IMR-90 (cell line): ENCODE results near the gene RNF128. TPM values are rescaled to one million over a fixed set of nuclear protein-coding genes. Genes with fewer than 3 reads are reported as not detected.

Source experiments
- ATAC-seq: fragments of 200-7000 bp; cut with Tn5 transposase; 2 replicates; pipeline ENCODE4 v1.9.1; 2020; ENCODE audit warnings: low read depth, mild to moderate bottlenecking, moderate library complexity
- BruUV-seq: library from RNA; stranded (reverse); fragments of 400-500 nt; replicated peaks from 2 replicates; lab custom pipeline; 2021; lab: Mats Ljungman, UMichigan
- CTCF ChIA-PET: fragments of 300-600 bp; formaldehyde crosslinking; extraction: SDS; loops from one replicate; lab custom pipeline; 2021; ENCODE audit warnings: antibody characterized with exemption; lab: Yijun Ruan, JAX
- POLR2A ChIA-PET: fragments of 300-600 bp; sonication (Branson Sonifier 250); formaldehyde crosslinking; loops from one replicate; lab custom pipeline; 2022; ENCODE audit warnings: antibody characterized with exemption; ENCODE audit not compliant: unreplicated experiment; lab: Charles Lee
- DNase-seq: peaks from one replicate; pipeline ENCODE4 v3.0.0; 2013
- H2AFZ ChIP-seq: replicated peaks from 2 replicates; pipeline ENCODE3; 2013; ENCODE audit warnings: low read length, mild to moderate bottlenecking; ENCODE audit not compliant: poor library complexity
- H2AK5ac ChIP-seq: 2 replicates; pipeline ENCODE4 v1.6.1; 2013; ENCODE audit warnings: low read depth, low read length, inconsistent platforms
- H2AK9ac ChIP-seq: replicated peaks from 2 replicates; pipeline ENCODE3; 2013; ENCODE audit warnings: mild to moderate bottlenecking, low read depth, low read length, moderate library complexity; ENCODE audit not compliant: poor library complexity
- H2BK120ac ChIP-seq: 2 replicates; pipeline ENCODE4 v1.6.1; 2013; ENCODE audit warnings: low read depth, low read length, inconsistent platforms
- H2BK15ac ChIP-seq: 3 replicates; pipeline ENCODE4 v1.6.1; 2013; ENCODE audit warnings: low read depth, low read length, inconsistent platforms
- H2BK20ac ChIP-seq: 2 replicates; pipeline ENCODE4 v1.6.1; 2013; ENCODE audit warnings: low read depth, mild to moderate bottlenecking, inconsistent platforms, low read length, moderate library complexity
- H2BK5ac ChIP-seq: 2 replicates; pipeline ENCODE4 v1.6.1; 2013; ENCODE audit warnings: mild to moderate bottlenecking, low read depth, low read length, inconsistent platforms; ENCODE audit not compliant: poor library complexity, severe bottlenecking
- H3K14ac ChIP-seq: replicated peaks from 2 replicates; pipeline ENCODE4 v1.6.1; 2013; ENCODE audit warnings: low read depth, low read length, inconsistent platforms
- H3K18ac ChIP-seq: 2 replicates; pipeline ENCODE4 v1.6.1; 2013; ENCODE audit warnings: low read depth, low read length, control low read depth
- H3K23ac ChIP-seq: 2 replicates; pipeline ENCODE4 v1.6.1; 2013; ENCODE audit warnings: low read depth, low read length, inconsistent platforms
- H3K27ac ChIP-seq: 2 replicates; pipeline ENCODE4 v1.5.1; 2013; ENCODE audit warnings: mild to moderate bottlenecking, control low read depth, low read length; ENCODE audit not compliant: insufficient read depth
- H3K27me3 ChIP-seq: 2 replicates; pipeline ENCODE4 v1.6.1; 2013; ENCODE audit warnings: low read length; ENCODE audit not compliant: control insufficient read depth, insufficient read depth
- H3K36me3 ChIP-seq: 2 replicates; pipeline ENCODE4 v1.6.1; 2013; ENCODE audit warnings: low read length, mixed read lengths; ENCODE audit not compliant: control insufficient read depth, insufficient read depth
- H3K4ac ChIP-seq: 2 replicates; pipeline ENCODE4 v1.6.1; 2013; ENCODE audit warnings: low read depth, low read length, inconsistent platforms
- H3K4me1 ChIP-seq: 2 replicates; pipeline ENCODE4 v1.6.1; 2013; ENCODE audit warnings: low read length, mixed read lengths; ENCODE audit not compliant: control insufficient read depth, insufficient read depth
- H3K4me2 ChIP-seq: 2 replicates; pipeline ENCODE4 v1.6.1; 2013; ENCODE audit warnings: low read depth, mild to moderate bottlenecking, control low read depth, low read length, moderate library complexity
- H3K4me3 ChIP-seq: 2 replicates; pipeline ENCODE4 v1.5.1; 2013; ENCODE audit warnings: low read depth, mild to moderate bottlenecking, control low read depth, low read length, moderate library complexity; ENCODE audit not compliant: insufficient read depth
- H3K56ac ChIP-seq: 2 replicates; pipeline ENCODE4 v1.6.1; 2013; ENCODE audit warnings: low read length, inconsistent platforms; ENCODE audit not compliant: insufficient read depth; ENCODE audit errors: extremely low read depth
- H3K79me1 ChIP-seq, 2 experiments: 2 replicates each; pipeline ENCODE4 v1.6.1; 2013; ENCODE audit warnings: low read length in 2 of 2, inconsistent platforms in 1 of 2, low read depth in 1 of 2
- H3K9ac ChIP-seq: 2 replicates; pipeline ENCODE4 v1.6.1; 2013; ENCODE audit warnings: low read depth, low read length, control low read depth
- H3K9me1 ChIP-seq: 2 replicates; pipeline ENCODE4 v1.6.1; 2013; ENCODE audit warnings: low read length, inconsistent platforms; ENCODE audit not compliant: insufficient read depth
- H3K9me3 ChIP-seq: 2 replicates; pipeline ENCODE4 v1.6.1; 2013; ENCODE audit warnings: low read length; ENCODE audit not compliant: control insufficient read depth, insufficient read depth
- H4K20me1 ChIP-seq: 2 replicates; pipeline ENCODE4 v1.6.1; 2013; ENCODE audit warnings: low read length, inconsistent platforms; ENCODE audit not compliant: insufficient read depth
- H4K5ac ChIP-seq: 2 replicates; pipeline ENCODE4 v1.6.1; 2013; ENCODE audit warnings: mild to moderate bottlenecking, low read depth, low read length, control low read depth
- H4K8ac ChIP-seq, 2 experiments: 2 replicates each; pipeline ENCODE4 v1.6.1; 2013; ENCODE audit warnings: low read depth in 2 of 2, low read length in 2 of 2, control low read depth in 1 of 2, inconsistent platforms in 1 of 2
- H4K91ac ChIP-seq: 2 replicates; pipeline ENCODE4 v1.6.1; 2013; ENCODE audit warnings: low read depth, low read length, inconsistent platforms; ENCODE audit not compliant: insufficient read depth
- BHLHE40 ChIP-seq: fragments of 150-350 bp; IDR thresholded peaks from 2 replicates; pipeline ENCODE4 v1.6.1; 2016; ENCODE audit warnings: mild to moderate bottlenecking, low read depth, low read length
- CEBPB ChIP-seq: IDR thresholded peaks from 2 replicates; pipeline ENCODE4 v1.6.1; 2012; ENCODE audit warnings: low read depth, low read length, improper control_type of control experiment
- CHD1 ChIP-seq: IDR thresholded peaks from 2 replicates; pipeline ENCODE4 v1.6.1; 2012; ENCODE audit warnings: low read depth, low read length, improper control_type of control experiment
- FOS ChIP-seq: fragments of 150-350 bp; IDR thresholded peaks from 2 replicates; pipeline ENCODE4 v1.6.1; 2016; ENCODE audit warnings: low read depth, low read length
- MAFK ChIP-seq: IDR thresholded peaks from 2 replicates; pipeline ENCODE4 v1.6.1; 2012; ENCODE audit warnings: low read depth, low read length, improper control_type of control experiment
- MAZ ChIP-seq: IDR thresholded peaks from 2 replicates; pipeline ENCODE4 v1.6.1; 2012; ENCODE audit warnings: low read depth, mild to moderate bottlenecking, low read length, improper control_type of control experiment, moderate library complexity, borderline replicate concordance
- MXI1 ChIP-seq: IDR thresholded peaks from 2 replicates; pipeline ENCODE4 v1.6.1; 2012; ENCODE audit warnings: low read depth, mild to moderate bottlenecking, low read length, moderate library complexity, borderline replicate concordance
- NFE2L2 ChIP-seq: fragments of 150-350 bp; IDR thresholded peaks from 2 replicates; pipeline ENCODE4 v1.6.1; 2016; ENCODE audit warnings: low read depth, mild to moderate bottlenecking, low read length
- POLR2A ChIP-seq: IDR thresholded peaks from 2 replicates; pipeline ENCODE4 v1.6.1; 2012; ENCODE audit warnings: mild to moderate bottlenecking, low read depth, low read length
- RAD21 ChIP-seq: IDR thresholded peaks from 2 replicates; pipeline ENCODE4 v1.6.1; 2012; ENCODE audit warnings: low read length, improper control_type of control experiment
- RCOR1 ChIP-seq: IDR thresholded peaks from 2 replicates; pipeline ENCODE4 v1.6.1; 2012; ENCODE audit warnings: mild to moderate bottlenecking, low read length, improper control_type of control experiment; ENCODE audit not compliant: insufficient replicate concordance
- RFX5 ChIP-seq: IDR thresholded peaks from 2 replicates; pipeline ENCODE4 v1.8.0; 2012; ENCODE audit warnings: low read depth, mild to moderate bottlenecking, low read length, moderate library complexity
- SMC3 ChIP-seq: fragments of 150-350 bp; IDR thresholded peaks from 2 replicates; pipeline ENCODE4 v1.6.1; 2016; ENCODE audit warnings: low read depth, mild to moderate bottlenecking, antibody characterized with exemption, low read length, moderate library complexity
- USF2 ChIP-seq: fragments of 150-350 bp; IDR thresholded peaks from 2 replicates; pipeline ENCODE4 v1.6.1; 2017; ENCODE audit warnings: mild to moderate bottlenecking, antibody characterized with exemption, low read length, low read depth
- WGBS, 2 experiments: methylation state at CpG; one replicate each; pipeline versions ENCODE4 v1.1.5 to v1.1.7; 2013; ENCODE audit warnings: missing lambda C conversion rate in 2 of 2; ENCODE audit not compliant: insufficient read length in 1 of 2; ENCODE audit errors: extremely low coverage in 2 of 2; 5-methylcytosine and 5-hydroxymethylcytosine counted together
- dilution Hi-C: fragments of 300-500 bp; cut with HindIII; formaldehyde crosslinking; loops from one replicate; pipeline ENCODE4 v1.14.3; 2018; ENCODE audit warnings: low sequenced_read_pairs; ENCODE audit not compliant: unreplicated experiment
- in situ Hi-C: fragments of 300-500 bp; cut with MboI; formaldehyde crosslinking; loops from 3 replicates; pipeline ENCODE4 v1.14.3; 2019; ENCODE audit warnings: low sequenced_read_pairs, inconsistent platforms, mixed read lengths
- intact Hi-C: fragments of 100-400 bp; cut with micrococcal nuclease; formaldehyde crosslinking; loops from 2 replicates; pipeline ENCODE4 v1.10.0; 2022
- polyA plus RNA-seq, 3 experiments: library from polyadenylated mRNA; depleted of rRNA; stranded (reverse); fragments of >200 nt; gene quantifications; 2 replicates each; pipeline ENCODE4 v1.2.3, GENCODE V29; 2012; ENCODE audit warnings: low replicate concordance in 1 of 3
- total RNA-seq: library from RNA; depleted of rRNA; stranded (reverse); fragments of >200 nt; gene quantifications from 2 replicates; pipeline ENCODE4 v1.2.3, GENCODE V29; 2012
- TF ChIP-seq, protein P1 (sequence below): conservative IDR thresholded peaks from 2 replicates; pipeline ENCODE4 v1.5.1; 2012; ENCODE audit warnings: mild to moderate bottlenecking, low read depth, low read length, improper control_type of control experiment
- TF ChIP-seq, protein P2 (sequence below): fragments of 150-350 bp; IDR thresholded peaks from 2 replicates; pipeline ENCODE4 v1.6.1; 2016; ENCODE audit warnings: low read depth, mild to moderate bottlenecking, low read length, moderate library complexity, borderline replicate concordance

The RNF128 gene
- total and polyA plus RNA-seq, 2 of the 4 experiments (the other 2 are of a cell fraction), result 3.0 to 4.8 TPM

- Histone ChIP-seq H3K56ac (no peak overlapping the region), H2BK5ac (no peak overlapping the region), H3K9ac (no peak overlapping the region; the same call in 1 of the 2 replicates), H2BK15ac (no peak overlapping the region), H2BK120ac (no peak overlapping the region), H3K23ac (no peak overlapping the region), H3K27me3 (peaks cover 8% of the 10 kb centered on the region), H3K4me1 (no peaks in the 10 kb centered on the region), H4K5ac (no peak overlapping the region; the same call in 1 of the 2 replicates), H2AFZ (peak overlapping the region; percentile 78), H4K91ac (no peak overlapping the region), H3K27ac (no peak overlapping the region), H3K79me1 (no peaks in the 10 kb centered on the region), H3K4me2 (peak overlapping the region; percentile 95), H3K18ac (no peak overlapping the region; the same call in 1 of the 2 replicates), H3K4me3 (peak overlapping the region; percentile 76), H3K14ac (no peak overlapping the region), H3K4ac (no peak overlapping the region), H2AK5ac (no peak overlapping the region), H3K9me3 (no peaks in the 10 kb centered on the region), H3K9me1 (no peaks in the 10 kb centered on the region), H2BK20ac (no peak overlapping the region), H4K20me1 (no peaks in the 10 kb centered on the region), H2AK9ac (no peak overlapping the region), H3K36me3 (no peaks in the 10 kb centered on the region), H4K8ac (no peak overlapping the region)
- ChIA-PET POLR2A (no interaction called here), CTCF (no interaction called here)
- BruUV-seq, result no TSS peak
- DNase-seq (no peak), ATAC-seq (no peak)
- dilution Hi-C loops (no loop called here), intact Hi-C loops (no loop called here), in situ Hi-C loops (no loop called here)
- TF ChIP-seq POLR2A (no peak), MXI1 (no peak), FOS (no peak), RAD21 (no peak), SMC3 (no peak), NFE2L2 (no peak), BHLHE40 (no peak), USF2 (no peak), MAFK (no peak), MAZ (no peak), RFX5 (no peak), CEBPB (no peak), RCOR1 (no peak), CHD1 (no peak)
- TF ChIP-seq, protein P1, sequence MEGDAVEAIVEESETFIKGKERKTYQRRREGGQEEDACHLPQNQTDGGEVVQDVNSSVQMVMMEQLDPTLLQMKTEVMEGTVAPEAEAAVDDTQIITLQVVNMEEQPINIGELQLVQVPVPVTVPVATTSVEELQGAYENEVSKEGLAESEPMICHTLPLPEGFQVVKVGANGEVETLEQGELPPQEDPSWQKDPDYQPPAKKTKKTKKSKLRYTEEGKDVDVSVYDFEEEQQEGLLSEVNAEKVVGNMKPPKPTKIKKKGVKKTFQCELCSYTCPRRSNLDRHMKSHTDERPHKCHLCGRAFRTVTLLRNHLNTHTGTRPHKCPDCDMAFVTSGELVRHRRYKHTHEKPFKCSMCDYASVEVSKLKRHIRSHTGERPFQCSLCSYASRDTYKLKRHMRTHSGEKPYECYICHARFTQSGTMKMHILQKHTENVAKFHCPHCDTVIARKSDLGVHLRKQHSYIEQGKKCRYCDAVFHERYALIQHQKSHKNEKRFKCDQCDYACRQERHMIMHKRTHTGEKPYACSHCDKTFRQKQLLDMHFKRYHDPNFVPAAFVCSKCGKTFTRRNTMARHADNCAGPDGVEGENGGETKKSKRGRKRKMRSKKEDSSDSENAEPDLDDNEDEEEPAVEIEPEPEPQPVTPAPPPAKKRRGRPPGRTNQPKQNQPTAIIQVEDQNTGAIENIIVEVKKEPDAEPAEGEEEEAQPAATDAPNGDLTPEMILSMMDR, result no peak
- TF ChIP-seq, protein P2, sequence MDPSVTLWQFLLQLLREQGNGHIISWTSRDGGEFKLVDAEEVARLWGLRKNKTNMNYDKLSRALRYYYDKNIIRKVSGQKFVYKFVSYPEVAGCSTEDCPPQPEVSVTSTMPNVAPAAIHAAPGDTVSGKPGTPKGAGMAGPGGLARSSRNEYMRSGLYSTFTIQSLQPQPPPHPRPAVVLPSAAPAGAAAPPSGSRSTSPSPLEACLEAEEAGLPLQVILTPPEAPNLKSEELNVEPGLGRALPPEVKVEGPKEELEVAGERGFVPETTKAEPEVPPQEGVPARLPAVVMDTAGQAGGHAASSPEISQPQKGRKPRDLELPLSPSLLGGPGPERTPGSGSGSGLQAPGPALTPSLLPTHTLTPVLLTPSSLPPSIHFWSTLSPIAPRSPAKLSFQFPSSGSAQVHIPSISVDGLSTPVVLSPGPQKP, result no peak
- WGBS, 2 experiments, result 19% methylated on average over 5 of the region's 8 CpGs; no CpG with 5 or more reads in 1 of the 2 experiments
Observed at GRCh38 chrX:106725931-106726330, 570 bp upstream of the RNF128 start.
